Measurements from ENCODE around the gene RNASE4.

DNA sequence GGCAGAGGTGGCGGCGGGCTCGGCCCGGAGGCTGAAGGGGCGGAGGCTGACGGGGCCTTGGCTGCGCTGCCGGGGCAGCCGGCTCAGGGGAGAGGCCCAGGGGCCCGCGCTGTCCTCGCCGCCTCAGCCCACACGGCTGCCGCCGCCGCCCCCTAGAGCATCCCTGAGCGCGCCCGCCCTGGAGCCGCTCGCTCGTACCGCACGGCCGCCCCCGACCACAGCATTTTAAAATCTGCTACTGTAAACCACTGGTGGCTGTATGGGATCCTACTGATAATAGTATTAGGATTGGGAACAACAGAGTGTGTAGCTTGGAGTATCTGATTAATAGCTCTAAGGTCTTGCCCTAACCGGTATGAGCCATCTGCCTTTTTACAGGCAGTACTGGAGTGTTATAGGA, 39.1 kb downstream of the RNASE4 start:
- no peak for TF ChIP-seq POLR2A (IDR thresholded peaks at IDR 0.05)
- TF ChIP-seq, protein P1, sequence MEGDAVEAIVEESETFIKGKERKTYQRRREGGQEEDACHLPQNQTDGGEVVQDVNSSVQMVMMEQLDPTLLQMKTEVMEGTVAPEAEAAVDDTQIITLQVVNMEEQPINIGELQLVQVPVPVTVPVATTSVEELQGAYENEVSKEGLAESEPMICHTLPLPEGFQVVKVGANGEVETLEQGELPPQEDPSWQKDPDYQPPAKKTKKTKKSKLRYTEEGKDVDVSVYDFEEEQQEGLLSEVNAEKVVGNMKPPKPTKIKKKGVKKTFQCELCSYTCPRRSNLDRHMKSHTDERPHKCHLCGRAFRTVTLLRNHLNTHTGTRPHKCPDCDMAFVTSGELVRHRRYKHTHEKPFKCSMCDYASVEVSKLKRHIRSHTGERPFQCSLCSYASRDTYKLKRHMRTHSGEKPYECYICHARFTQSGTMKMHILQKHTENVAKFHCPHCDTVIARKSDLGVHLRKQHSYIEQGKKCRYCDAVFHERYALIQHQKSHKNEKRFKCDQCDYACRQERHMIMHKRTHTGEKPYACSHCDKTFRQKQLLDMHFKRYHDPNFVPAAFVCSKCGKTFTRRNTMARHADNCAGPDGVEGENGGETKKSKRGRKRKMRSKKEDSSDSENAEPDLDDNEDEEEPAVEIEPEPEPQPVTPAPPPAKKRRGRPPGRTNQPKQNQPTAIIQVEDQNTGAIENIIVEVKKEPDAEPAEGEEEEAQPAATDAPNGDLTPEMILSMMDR (IDR thresholded peaks at IDR 0.05), result no peak
